GM19455 (cell line): Measurements from ENCODE around the gene ALMS1.
"Not testable (repeated sequence)": the region's sequence is repeated elsewhere in the genome, so short reads cannot be mapped to it uniquely, and the experiment has no call there.

Experiments used
- ATAC-seq: cut with Tn5 transposase; IDR thresholded peaks from one replicate; pipeline ENCODE4 v1.9.1; 2021; ENCODE audit not compliant: unreplicated experiment

The ALMS1 gene

DNA sequence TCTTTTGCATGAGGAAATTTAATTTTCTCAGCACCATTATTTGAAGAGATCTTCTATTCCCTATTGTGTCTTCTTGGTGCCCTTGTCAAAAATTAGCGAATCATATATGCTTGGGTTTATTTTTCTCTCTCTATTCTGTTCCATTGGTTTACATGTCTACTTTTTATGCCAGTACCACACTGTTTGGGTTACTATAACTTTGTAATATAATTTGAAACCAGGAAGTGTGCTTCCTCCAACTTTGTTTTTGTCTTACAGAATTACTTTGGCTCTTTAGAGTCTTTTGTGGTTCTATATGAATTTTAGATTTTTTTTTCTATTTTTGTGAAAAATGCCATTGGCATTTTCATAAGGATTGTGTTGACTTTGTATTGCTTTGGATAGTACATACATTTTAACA lies 17.6 kb downstream of the ALMS1 start:
- ATAC-seq, result no peak

DNA sequence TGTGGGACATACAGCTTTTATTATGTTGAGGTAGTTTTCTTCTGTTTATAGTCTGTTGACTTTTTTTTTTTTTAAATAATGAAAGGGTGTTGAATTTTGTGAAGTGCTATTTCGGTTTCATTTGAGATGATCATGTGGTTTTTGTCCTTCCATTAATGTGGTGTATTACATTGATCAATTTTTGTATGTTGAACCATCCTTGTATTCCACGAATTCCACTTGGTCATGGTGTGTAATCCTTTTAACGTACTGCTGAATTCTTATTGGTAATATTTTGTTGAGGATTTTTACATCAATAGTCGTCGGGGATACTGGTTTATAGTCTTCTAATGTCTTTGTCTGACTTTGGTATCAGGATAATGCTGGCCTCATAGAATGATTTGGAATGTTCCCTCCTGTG lies 18.8 kb downstream of the ALMS1 start:
- ATAC-seq, result no peak

DNA sequence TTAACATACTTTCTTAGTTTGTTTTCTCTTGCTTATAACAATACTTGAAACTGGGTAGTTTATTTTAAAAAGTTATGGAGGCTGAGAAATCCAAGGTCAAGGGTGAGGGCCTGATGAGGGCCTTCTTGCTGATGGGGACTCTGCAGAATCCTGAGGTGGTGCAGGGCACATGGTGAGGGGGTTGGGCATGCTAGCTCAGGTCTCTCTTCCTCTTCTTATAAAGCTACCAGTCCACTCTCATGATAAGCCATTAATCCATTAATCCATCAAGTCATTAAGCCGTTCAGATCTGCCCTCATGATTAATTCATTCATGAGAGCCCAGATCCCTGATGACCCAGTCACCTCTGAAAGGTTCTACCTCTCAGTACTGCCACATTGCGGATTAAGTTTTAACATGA lies 21.4 kb downstream of the ALMS1 start:
- no peak for ATAC-seq

DNA sequence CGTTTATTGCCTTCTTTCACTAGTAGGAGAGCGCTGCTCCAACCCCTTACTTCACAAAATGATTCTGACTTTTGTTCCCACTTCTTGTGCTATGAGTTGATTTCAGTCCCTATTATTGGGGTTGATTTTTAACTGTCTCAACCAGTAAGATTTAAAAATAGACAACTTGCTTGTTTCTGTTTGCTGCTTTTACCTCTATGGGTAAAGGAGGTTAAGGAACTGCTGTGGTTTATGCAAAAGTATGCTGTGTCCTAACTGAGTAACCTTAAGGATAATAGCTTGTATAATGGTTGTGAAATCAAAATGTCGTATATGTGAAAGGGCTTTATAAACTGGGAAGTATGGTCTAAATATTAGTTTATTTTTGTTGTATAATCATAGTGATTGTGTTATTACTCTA lies 22.6 kb downstream of the ALMS1 start:
- ATAC-seq, result no peak

DNA sequence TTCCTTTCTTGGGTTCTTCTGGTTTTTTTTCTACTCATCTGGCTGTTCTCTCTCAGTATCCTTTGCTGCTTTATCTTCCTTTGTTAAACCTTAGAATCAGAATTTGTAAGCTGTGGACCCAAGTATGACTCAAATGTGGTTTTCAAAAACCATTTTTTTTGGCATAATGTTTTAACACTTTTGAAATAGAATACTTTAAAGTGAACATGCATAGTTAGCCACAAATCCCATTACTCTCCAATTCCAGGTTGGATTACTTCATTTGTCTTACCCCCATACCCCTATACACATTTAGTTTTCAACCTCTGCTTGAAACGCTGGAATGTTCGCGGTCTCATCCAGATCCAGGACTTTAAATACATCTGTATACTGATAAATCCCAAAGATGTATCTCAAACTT lies 29.1 kb downstream of the ALMS1 start:
- ATAC-seq, result no peak

DNA sequence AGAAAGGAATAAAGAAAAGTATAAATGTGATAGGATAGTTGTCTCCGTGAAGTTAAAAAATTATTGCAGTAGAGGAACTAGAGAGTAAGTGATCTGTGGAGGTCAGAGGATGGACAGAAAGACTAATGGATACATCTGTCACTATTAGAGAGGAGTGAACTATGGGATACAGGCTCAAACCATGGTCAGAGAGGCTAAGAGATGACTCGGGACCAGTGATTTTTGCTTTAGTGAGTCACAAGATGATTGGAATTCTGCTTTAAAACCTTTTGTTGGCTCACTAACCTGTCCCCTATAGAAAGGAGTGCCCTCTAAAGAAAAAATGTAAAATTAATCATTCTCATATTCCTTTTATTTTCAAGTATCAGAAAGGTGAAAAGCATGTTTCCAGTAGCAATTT lies 30.3 kb downstream of the ALMS1 start:
- ATAC-seq, result no peak

DNA sequence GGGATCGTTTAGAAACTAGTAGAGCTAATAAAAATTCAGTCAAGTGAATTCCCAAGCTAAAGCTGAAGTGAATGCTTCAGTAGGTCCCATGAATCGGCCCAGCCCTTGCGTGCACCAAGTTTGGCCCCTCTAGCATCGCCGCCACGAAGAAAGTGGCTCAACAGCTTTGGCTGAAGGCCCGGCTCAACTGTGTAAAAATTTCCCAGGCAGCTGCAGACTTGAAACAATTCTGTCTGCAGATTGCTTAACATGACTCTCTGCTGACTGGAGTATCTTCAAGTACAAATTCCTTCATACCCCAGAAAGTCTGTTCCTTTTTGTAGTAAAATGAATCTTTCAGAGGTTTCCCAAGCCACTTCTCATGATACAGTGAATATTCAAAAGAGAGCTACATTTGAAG lies 32.7 kb downstream of the ALMS1 start:
- no peak for ATAC-seq

DNA sequence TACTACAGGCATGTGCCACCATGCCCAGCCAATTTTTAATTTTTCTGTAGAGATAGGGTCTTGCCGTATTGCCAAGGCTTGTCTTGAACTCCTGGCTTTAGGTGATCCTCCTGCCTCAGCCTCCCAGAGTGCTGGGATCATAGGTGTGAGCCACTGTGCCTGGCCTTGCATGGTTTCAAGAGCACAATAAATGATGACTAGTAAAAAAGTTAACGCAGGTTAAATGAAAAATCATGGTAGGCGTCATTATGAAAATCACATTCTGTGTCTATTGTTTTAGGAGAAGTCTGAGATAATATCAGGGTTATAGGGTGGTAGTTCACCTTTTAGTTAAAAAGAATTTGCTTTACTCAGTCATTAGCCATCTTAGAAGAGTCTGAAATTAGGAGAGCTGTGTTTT lies 38.3 kb downstream of the ALMS1 start:
- ATAC-seq, result no peak

DNA sequence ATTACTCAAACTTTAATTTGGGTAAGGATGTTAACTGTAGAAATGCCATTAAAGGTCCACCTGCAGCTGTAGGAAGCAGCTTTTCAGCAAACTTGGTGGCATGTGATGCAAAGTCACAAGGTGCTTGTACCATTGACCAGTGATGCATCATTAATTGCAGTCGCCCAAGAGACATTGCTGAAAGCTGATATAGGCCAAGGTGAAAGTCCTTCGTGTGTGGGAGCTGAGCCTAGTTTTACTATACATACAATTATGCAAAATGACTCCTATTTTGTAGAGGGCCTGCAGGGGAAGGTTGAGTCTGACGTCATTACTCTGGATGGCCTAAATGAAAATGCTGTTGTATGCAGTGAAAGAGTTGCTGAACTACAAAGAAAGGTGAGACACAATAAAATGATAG lies 40.5 kb downstream of the ALMS1 start:
- no peak for ATAC-seq

DNA sequence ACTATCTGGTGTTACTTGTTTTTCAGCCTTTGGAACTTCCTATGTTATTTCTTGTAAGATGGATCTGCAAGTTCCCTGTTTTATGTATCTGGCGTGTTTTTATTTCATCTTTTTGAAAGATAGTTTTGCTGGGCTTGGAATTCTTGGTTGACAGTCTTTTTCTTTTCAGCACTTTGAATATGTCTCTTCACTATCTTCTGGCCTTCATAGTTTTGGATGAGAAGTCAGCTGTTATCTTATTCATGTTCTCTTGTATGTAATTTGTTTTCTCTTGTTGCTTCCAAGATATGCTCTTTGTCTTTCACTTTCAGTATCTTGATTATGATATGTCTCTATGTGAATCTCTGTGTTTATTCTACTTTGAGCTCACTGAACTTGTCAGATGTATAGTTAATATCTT lies 50.4 kb downstream of the ALMS1 start:
- ATAC-seq, result no peak

DNA sequence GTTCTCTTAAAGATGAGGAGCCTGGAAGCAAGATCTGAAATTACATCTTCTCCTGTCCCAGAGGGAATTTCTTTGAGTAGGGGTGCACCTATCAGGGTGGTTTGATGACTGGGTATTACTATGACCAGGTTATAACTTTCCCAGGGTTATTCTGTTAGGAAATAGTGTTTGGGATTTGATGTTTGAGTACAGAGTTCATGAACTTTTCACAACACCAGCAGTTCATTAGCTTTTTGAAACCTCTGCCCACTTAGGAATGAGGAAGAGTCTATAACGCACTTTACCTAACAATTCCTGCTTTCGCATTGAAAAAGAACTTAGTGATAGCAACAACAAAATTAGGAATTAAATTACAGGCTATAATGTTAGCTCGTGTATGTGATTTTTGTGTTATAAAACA lies 58.6 kb downstream of the ALMS1 start:
- no peak for ATAC-seq

DNA sequence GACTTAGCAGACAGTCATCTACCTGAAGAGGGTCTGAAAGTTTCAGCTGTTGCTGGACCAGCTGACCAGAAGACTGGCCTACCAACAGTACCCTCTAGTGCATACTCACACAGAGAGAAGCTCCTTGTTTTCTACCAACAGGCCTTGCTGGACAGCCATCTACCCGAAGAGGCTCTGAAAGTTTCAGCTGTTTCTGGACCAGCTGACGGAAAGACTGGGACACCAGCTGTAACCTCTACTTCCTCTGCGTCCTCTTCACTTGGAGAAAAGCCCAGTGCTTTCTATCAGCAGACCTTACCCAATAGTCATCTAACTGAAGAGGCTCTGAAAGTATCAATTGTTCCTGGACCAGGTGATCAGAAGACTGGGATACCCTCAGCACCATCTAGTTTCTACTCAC lies 63.2 kb downstream of the ALMS1 start:
- ATAC-seq, result no peak

DNA sequence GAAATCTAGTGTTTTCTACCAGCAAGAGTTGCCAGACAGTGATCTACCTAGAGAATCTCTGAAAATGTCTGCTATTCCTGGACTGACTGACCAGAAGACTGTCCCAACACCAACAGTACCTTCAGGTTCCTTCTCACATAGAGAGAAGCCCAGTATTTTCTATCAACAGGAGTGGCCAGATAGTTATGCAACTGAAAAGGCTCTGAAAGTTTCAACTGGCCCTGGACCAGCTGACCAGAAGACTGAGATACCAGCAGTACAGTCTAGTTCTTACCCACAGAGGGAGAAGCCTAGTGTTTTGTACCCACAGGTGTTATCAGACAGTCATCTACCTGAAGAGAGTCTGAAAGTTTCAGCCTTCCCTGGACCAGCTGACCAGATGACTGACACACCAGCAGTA lies 63.8 kb downstream of the ALMS1 start:
- ATAC-seq, result no peak

DNA sequence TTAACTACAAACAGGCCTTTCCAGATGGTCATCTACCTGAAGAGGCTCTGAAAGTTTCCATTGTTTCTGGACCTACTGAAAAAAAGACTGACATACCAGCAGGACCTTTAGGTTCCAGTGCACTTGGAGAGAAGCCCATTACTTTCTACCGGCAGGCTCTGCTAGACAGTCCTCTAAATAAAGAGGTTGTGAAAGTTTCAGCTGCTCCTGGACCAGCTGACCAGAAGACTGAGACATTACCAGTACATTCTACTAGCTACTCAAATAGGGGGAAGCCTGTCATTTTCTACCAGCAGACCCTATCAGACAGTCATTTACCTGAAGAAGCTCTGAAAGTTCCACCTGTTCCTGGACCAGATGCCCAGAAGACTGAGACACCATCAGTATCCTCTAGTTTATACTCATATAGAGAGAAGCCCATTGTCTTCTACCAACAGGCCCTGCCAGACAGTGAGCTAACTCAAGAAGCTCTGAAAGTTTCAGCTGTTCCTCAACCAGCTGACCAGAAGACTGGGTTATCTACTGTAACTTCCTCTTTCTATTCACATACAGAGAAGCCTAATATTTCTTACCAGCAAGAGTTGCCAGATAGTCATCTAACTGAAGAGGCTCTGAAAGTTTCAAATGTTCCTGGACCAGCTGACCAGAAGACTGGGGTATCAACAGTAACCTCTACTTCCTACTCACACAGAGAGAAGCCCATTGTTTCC lies 65.8 kb downstream of the ALMS1 start:
- ATAC-seq, result peak; percentile 97

DNA sequence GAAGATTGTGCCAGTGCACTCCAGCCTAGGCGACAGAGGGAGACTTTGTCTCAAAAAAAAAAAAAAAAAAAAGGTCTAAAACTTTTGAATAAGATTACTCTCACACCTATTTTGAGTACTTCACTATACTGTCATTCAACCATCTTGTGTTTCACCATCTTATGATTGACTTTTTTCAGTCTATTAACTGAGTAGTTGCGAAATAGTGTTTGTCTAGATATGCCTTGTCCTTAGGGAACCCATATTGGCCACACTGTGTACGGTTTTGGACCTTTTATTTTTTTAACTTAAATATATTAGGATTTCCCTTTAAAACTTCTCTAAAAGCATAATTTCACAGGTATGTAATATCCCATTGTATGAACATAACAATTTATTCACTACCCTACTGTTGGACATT lies 72.3 kb downstream of the ALMS1 start:
- no peak for ATAC-seq

DNA sequence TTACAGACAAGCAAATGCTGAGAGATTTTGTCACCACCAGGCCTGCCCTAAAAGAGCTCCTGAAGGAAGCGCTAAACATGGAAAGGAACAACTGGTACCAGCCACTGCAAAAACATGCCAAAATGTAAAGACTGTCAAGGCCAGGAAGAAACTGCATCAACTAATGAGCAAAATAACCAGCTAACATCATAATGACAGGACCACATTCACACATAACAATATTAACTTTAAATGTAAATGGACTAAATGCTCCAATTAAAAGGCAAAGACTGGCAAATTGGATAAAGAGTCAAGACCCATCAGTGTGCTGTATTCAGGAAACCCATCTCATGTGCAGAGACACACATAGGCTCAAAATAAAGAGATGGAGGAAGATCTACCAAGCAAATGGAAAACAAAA lies 76.8 kb downstream of the ALMS1 start:
- ATAC-seq, result not testable (repeated sequence)

DNA sequence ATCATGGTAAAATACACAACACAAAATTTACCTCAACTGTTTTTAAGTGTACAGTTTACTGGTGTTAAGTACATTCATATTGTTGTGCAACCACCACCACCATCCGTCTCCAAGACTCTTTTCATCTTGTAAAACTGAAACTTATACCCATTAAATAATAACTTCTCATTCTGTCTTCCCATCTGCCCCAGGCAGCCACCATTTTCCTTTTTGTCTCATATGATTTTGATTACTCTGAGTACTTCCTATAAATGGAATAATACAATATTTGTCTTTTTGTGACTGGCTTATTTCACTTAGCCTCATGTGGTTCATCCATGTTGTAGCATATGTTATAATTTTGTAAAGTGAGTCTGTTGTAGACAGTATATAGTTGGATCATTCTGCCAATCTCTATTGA lies 82.7 kb downstream of the ALMS1 start:
- ATAC-seq, result no peak

DNA sequence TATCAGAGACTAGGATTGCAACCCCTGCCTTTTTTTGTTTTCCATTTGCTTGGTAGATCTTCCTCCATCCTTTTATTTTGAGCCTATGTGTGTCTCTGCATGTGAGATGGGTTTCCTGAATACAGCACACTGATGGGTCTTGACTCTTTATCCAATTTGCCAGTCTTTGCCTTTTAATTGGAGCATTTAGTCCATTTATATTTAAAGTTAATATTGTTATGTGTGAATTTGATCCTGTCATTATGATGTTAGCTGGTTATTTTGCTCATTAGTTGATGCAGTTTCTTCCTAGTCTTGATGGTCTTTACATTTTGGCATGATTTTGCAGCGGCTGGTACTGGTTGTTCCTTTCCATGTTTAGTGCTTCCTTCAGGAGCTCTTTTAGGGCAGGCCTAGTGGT lies 98.2 kb downstream of the ALMS1 start:
- not testable (repeated sequence) for ATAC-seq

DNA sequence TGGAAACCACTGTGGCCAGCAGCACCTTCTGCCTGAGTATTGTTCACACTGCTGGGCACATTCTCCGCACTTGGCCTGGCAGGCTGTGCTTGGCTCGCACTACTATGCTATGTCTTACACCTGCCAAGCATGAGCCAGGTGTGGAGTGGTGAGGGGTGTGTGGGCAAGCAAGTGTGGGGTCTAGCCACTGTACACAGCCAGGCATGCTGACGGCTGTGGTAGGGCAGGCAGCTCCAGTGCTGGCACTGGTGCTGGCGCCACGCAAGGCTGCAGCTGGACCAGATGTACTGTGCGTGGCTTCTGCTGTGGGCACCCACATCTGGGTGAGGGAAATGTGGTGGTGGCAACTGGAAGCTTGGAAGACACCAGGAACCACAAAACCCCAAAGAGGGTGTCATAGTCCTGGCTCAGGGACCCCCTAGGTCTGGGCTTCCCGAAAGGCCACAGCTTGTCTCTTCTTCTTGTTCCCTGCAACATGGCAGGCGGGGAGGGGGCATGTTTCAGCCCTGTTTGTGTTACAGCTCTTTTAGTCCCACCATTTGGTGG lies 101.5 kb downstream of the ALMS1 start:
- ATAC-seq, result no peak

DNA sequence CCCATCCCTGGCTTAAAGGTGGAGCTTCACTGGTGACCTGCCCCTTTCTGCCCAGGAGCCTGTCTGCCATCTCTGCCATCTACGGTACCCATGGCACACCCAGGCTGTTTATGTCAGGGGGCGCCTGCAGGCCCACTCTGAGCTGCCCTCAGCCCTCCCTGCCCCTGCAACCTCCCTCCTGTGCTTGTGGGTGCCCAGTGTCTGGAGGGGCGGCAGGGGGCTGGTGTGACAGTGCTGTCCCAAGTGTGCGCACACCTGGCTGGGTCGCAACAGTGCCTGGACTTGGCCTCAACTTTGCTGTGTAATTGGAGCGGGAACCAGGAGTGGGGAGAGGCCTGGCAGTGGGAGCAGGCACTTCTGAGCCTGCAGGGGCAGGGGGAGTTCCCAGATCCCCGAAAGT lies 102.4 kb downstream of the ALMS1 start:
- ATAC-seq, result no peak

DNA sequence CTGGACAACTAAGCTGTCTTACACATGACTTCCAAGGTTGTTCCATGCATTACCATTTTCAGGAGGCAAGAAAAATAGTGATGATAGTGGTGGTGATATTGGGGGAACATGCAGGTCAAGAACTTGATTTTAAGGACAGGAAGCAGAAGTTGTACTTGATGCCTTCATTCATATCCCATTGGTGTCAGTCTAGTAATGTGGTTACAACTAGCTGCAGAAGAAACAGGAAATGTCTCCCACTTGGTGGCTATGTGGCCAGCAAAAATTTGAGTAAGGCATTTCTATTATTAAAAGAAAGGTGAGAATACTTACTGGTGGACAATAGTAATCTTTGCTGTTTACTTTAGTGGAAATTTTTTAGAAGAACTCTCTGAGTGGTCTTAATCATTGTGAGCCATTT lies 103.4 kb downstream of the ALMS1 start:
- ATAC-seq, result no peak

DNA sequence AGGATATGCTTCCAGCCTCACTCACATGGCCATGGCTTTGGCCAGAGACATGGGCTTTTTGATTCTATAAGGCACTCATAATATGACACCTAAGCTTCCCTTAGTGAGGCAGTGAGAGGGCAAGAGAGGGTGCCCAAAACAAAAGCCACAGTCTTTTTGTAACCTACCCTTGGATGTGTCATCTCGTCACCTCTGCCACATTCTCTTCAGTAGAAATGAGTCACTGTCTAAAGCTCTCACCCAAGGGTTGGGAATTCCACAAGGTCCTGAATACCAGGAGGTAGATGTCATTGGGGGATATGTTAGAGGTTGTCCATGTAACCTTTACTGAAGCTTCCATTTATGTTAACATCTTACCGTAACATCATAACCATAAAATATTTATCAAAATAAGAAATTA lies 108.4 kb downstream of the ALMS1 start:
- no peak for ATAC-seq

DNA sequence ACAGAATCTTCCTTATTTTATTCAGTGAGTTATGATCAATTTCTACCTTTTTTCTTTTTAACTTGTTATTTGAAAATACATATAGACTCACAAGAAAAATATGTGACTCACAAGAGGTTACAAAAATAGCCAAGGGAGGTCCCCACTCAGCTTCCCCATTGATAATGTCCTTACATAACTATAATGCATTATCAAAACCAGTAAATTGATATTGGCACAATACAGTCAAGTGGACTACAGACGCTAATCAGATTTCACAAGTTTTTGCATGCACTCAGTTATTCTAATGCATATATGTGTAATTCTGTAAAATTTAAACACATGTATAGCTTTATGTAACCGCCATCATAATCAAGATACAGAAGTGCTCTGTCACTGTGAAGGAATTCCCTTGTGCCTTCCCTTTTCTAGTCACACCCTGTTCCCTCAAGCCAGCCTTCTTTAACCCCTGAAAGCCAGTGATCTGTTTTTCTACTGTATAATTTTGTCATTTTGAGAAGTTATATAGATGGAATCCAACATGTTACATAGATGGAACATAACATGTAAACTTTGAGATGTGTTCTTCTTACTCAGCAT lies 118.4 kb downstream of the ALMS1 start:
- ATAC-seq, result no peak
